ENCODE results near the gene ATG16L1. TPM values are rescaled to one million over a fixed set of nuclear protein-coding genes. Genes with fewer than 3 reads are reported as not detected.

ATG16L1 gene
- total RNA-seq, 2 experiments from 2014 or later, result 22.1 to 24.4 TPM

DNA sequence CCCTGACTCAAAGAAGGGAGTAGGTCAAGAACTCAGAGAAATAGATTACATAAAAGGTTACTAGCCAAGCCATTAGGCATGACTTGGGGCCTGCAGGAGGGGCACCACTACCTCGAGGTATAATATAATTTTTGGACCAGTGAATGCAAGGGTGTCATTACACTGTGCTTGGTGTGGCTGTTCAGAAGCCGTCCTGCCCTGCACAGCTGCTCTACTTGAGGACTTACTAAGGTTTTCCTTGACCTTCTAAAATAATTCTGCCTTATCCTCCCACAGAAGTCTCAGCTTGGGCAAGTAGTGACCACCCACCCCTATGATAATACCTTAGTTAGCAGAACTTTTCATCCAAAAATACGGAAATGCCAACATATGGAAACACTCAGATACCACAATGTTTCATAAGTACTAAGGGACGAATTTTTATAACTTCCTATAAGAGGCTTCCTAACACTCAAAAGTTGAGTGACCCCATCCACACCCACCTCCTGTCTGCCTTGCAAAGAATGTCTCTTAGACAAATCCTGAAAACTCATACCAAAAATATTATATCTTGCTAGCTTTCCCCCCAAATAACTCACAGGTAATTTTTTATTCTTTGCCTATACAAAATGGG lies 17.7 kb upstream of the ATG16L1 start:
- POLR2A ChIA-PET, result interaction anchor here (0.9 to 2.1 kb wide), 4 partner anchors 8 to 173 kb away, joined by 3 to 10 read pairs (median 4); partner anchors contain the start of gene ATG16L1
- no peak for ATAC-seq
- H3K36me3 Mint-ChIP-seq (ENCODE audit: low read depth), result no peaks in the 10 kb centered on the region
- peak overlapping the region; percentile 71 for H3K27ac Mint-ChIP-seq
- CTCF ChIA-PET, result interaction anchor here (0.6 to 1.7 kb wide), 6 partner anchors 15 to 180 kb away, joined by 3 to 6 read pairs (median 4); no protein-coding TSS in a partner anchor
- peak; percentile 28 for DNase-seq
- H3K4me1 Mint-ChIP-seq (ENCODE audit: low read depth), result peaks cover 49% of the 10 kb centered on the region
- no peaks in the 10 kb centered on the region for H3K9me3 Mint-ChIP-seq
- intact Hi-C loops (cut with micrococcal nuclease), result no loop called here
- TF ChIP-seq, protein P1, sequence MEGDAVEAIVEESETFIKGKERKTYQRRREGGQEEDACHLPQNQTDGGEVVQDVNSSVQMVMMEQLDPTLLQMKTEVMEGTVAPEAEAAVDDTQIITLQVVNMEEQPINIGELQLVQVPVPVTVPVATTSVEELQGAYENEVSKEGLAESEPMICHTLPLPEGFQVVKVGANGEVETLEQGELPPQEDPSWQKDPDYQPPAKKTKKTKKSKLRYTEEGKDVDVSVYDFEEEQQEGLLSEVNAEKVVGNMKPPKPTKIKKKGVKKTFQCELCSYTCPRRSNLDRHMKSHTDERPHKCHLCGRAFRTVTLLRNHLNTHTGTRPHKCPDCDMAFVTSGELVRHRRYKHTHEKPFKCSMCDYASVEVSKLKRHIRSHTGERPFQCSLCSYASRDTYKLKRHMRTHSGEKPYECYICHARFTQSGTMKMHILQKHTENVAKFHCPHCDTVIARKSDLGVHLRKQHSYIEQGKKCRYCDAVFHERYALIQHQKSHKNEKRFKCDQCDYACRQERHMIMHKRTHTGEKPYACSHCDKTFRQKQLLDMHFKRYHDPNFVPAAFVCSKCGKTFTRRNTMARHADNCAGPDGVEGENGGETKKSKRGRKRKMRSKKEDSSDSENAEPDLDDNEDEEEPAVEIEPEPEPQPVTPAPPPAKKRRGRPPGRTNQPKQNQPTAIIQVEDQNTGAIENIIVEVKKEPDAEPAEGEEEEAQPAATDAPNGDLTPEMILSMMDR (IDR thresholded peaks at IDR 0.05), result no peak
- no peak overlapping the region for H3K4me3 Mint-ChIP-seq
- no peaks in the 10 kb centered on the region for H3K27me3 Mint-ChIP-seq

DNA sequence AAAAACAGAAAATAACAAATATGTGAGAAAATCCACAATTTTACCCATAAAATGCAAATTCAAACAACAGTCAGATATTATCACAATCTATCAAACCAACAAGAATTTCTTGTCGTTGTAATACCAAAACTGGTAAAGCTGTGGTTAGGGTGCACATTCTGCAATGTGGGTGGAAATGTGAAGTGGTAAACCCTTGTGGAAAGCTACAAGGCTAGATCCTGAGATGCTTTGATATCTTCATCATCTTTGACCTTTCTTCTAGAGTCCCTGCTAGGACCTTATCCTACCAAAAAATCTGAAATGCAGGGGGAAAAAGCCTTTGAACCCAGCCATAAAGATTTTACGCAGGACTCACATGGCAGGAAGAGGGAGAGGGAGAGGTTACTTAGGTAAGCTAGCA lies 17.2 kb upstream of the ATG16L1 start:
- TF ChIP-seq, protein P1 (IDR thresholded peaks at IDR 0.05), result no peak
- Mint-ChIP-seq H3K4me3 (no peak overlapping the region), H3K27ac (peak overlapping the region; percentile 71), H3K4me1 (ENCODE audit: low read depth) (peaks cover 52% of the 10 kb centered on the region), H3K36me3 (ENCODE audit: low read depth) (no peaks in the 10 kb centered on the region), H3K27me3 (no peaks in the 10 kb centered on the region), H3K9me3 (no peaks in the 10 kb centered on the region)
- peak; percentile 71 for DNase-seq
- POLR2A ChIA-PET, result interaction anchor here (0.9 to 2.1 kb wide), 5 partner anchors 9 to 180 kb away, joined by 3 to 10 read pairs (median 4); partner anchors contain the start of gene ATG16L1
- intact Hi-C loops (cut with micrococcal nuclease), result no loop called here
- peak; percentile 57 for ATAC-seq
- CTCF ChIA-PET, result interaction anchor here (0.6 to 1.7 kb wide), 6 partner anchors 15 to 181 kb away, joined by 3 to 6 read pairs (median 4); no protein-coding TSS in a partner anchor

DNA sequence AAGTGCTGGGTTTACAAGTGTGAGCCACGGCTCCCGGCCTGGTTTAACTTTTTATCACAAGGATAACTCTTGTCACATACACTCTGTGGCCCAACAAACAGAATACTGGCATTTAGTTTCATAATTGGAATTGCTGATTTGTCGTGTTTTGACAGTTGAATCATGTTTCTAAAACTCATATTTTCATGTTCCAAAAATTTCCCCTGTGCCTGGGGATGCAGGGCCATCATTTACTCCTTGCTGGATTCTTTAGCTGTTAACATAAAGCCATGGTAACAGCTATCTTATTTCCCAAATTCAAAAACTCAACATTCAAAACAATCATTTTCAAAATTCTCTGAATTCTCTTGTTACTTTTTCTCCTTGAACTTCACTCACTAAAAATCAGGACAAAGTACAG lies 16.5 kb upstream of the ATG16L1 start:
- TF ChIP-seq, protein P1 (IDR thresholded peaks at IDR 0.05), result no peak
- Mint-ChIP-seq H3K9me3 (no peaks in the 10 kb centered on the region), H3K27me3 (no peaks in the 10 kb centered on the region), H3K36me3 (ENCODE audit: low read depth) (no peaks in the 10 kb centered on the region), H3K4me3 (no peak overlapping the region), H3K27ac (no peak overlapping the region), H3K4me1 (ENCODE audit: low read depth) (peaks cover 58% of the 10 kb centered on the region)
- POLR2A ChIA-PET, result interaction anchor here (0.7 to 2.1 kb wide), 7 partner anchors 9 to 213 kb away, joined by 3 to 10 read pairs (median 3); partner anchors contain the start of genes ATG16L1 and INPP5D
- DNase-seq (no peak), ATAC-seq (no peak)
- CTCF ChIA-PET, result interaction anchor here (0.8 to 1.8 kb wide), 5 partner anchors 14 to 528 kb away, joined by 4 to 7 read pairs (median 5); no protein-coding TSS in a partner anchor
- intact Hi-C loops (cut with micrococcal nuclease), result no loop called here

DNA sequence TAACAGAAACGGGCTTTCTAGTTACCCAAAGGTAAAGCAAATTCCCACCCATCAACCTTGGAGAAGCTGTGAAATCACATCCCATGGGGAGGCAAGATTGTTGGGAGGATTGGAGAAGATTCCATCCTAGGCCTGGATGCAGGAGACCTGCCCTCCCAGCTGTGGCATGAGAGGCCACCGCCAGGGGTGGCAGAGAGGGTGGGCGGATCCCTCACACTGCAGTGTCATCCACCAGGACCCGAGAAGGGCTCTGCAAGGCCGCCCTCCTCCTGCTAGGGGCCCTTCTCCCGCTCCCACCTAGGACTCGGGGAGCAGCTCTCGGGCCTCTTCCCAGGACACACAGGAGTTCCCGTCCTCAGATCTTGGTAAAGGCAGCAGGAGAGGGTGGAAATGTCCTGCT lies 15.5 kb upstream of the ATG16L1 start:
- TF ChIP-seq, protein P1 (IDR thresholded peaks at IDR 0.05), result no peak
- Mint-ChIP-seq H3K4me1 (ENCODE audit: low read depth) (peaks cover 56% of the 10 kb centered on the region), H3K27me3 (no peaks in the 10 kb centered on the region), H3K9me3 (no peaks in the 10 kb centered on the region), H3K4me3 (no peak overlapping the region), H3K27ac (no peak overlapping the region), H3K36me3 (ENCODE audit: low read depth) (no peaks in the 10 kb centered on the region)
- intact Hi-C loops (cut with micrococcal nuclease), result no loop called here
- ChIA-PET CTCF (interaction anchor here (0.7 to 1.8 kb wide), 3 partner anchors 8 to 182 kb away, joined by 3 to 7 read pairs (median 4); partner anchors contain the start of gene ATG16L1), POLR2A (interaction anchor here (1.0 to 1.1 kb wide), 2 partner anchors 15 to 176 kb away, joined by 3 to 5 read pairs; partner anchors contain the start of genes ATG16L1 and INPP5D)
- ATAC-seq, result no peak
- no peak for DNase-seq

Data from activated CD8-positive, alpha-beta T cell treated with anti-CD3 and anti-CD28 coated beads for 36 hours (primary cell).